Tibial nerve (tissue), 4 donors: Measurements from ENCODE around the gene IST1. TPM values are rescaled to one million over a fixed set of nuclear protein-coding genes. Genes with fewer than 3 reads are reported as not detected.

ENCODE experiments used
- DNase-seq, 2 donors: peaks; one replicate each; pipeline ENCODE4 v3.0.0-alpha.2; 2019; ENCODE audit warnings: low spot score in 2 of 2
- H3K27ac ChIP-seq, 4 donors: fragments of 200-600 bp; sonication (generic) in 3 of 4; one replicate each; pipeline ENCODE4 v1.5.1; 2017 to 2019; ENCODE audit warnings: mild to moderate bottlenecking in 1 of 4
- H3K27me3 ChIP-seq, 2 donors: fragments of 200-600 bp; sonication (generic) in 1 of 2; one replicate each; pipeline versions ENCODE4 v1.5.1 to v1.6.0; 2017 to 2019
- H3K36me3 ChIP-seq, 3 donors: fragments of 200-600 bp; sonication (generic); one replicate each; pipeline ENCODE4 v1.5.1; 2018 to 2019
- H3K4me1 ChIP-seq, 4 donors: fragments of 200-600 bp; sonication (generic) in 3 of 4; one replicate each; pipeline ENCODE4 v1.5.1; 2017 to 2019
- H3K4me3 ChIP-seq, 4 donors: fragments of 200-600 bp; sonication (generic) in 3 of 4; one replicate each; pipeline ENCODE4 v1.5.1; 2017 to 2019; ENCODE audit warnings: mild to moderate bottlenecking in 1 of 4, moderate library complexity in 1 of 4
- H3K9me3 ChIP-seq, 4 donors: fragments of 200-600 bp; sonication (generic) in 3 of 4; one replicate each; pipeline ENCODE4 v1.5.1; 2017 to 2019
- CTCF ChIP-seq, 5 experiments: fragments of 200-600 bp in 3 of 5; fragments of 450-650 bp in 2 of 5; sonication (generic) in 3 of 5; IDR thresholded peaks; one replicate each; pipeline ENCODE4 v1.5.1; 2016 to 2019; ENCODE audit warnings: antibody characterized with exemption in 5 of 5, mild to moderate bottlenecking in 3 of 5, moderate library complexity in 2 of 5
- EP300 ChIP-seq, 2 donors: sonication (generic); formaldehyde crosslinking; IDR thresholded peaks; one replicate each; pipeline ENCODE4 v1.6.1; 2017; ENCODE audit warnings: antibody characterized with exemption in 2 of 2, mild to moderate bottlenecking in 1 of 2
- POLR2A ChIP-seq, 2 donors: fragments of 450-650 bp; IDR thresholded peaks; one replicate each; pipeline ENCODE4 v1.6.1; 2017; ENCODE audit warnings: antibody characterized with exemption in 2 of 2, mild to moderate bottlenecking in 2 of 2, moderate library complexity in 2 of 2
- WGBS, 2 donors: methylation state at CpG; one replicate each; pipeline ENCODE4 v1.1.5; 2018; 5-methylcytosine and 5-hydroxymethylcytosine counted together
- total RNA-seq, 4 donors: library from RNA; depleted of rRNA; stranded (reverse); fragments of >200 nt; gene quantifications; one replicate each; pipeline ENCODE4 v1.1.0, GENCODE V29; 2016

The IST1 gene
- total RNA-seq, 4 donors from 2014 or later, result 169 to 244 (median 204) TPM

- WGBS, 2 donors, result 73 to 78% methylated on average over 9 of the region's 9 CpGs
- H3K36me3 ChIP-seq, result no peaks in the 10 kb centered on the region
- no peaks in the 10 kb centered on the region for H3K4me1 ChIP-seq
- no peak overlapping the region for H3K4me3 ChIP-seq
- H3K27ac ChIP-seq, result no peak overlapping the region
- TF ChIP-seq POLR2A (IDR thresholded peaks at IDR 0.05) (no peak), CTCF (IDR thresholded peaks at IDR 0.05) (no peak), EP300 (IDR thresholded peaks at IDR 0.05) (no peak)
- DNase-seq, result no peak
- H3K9me3 ChIP-seq, result no peaks in the 10 kb centered on the region
- no peaks in the 10 kb centered on the region for H3K27me3 ChIP-seq
Observed at GRCh38 chr16:71963125-71963875, 68.0 kb downstream of the IST1 start.

GRCh38 chr16:71965223-71965622 is 69.9 kb downstream of the IST1 start:
- DNase-seq, result no peak
- H3K27me3 ChIP-seq, result no peaks in the 10 kb centered on the region
- H3K27ac ChIP-seq, result no peak overlapping the region
- no peaks in the 10 kb centered on the region for H3K36me3 ChIP-seq
- WGBS, 2 donors, result 89 to 90% methylated on average over 4 of the region's 4 CpGs
- no peaks in the 10 kb centered on the region for H3K9me3 ChIP-seq
- TF ChIP-seq POLR2A (IDR thresholded peaks at IDR 0.05), result no peak
- no peak for TF ChIP-seq CTCF (IDR thresholded peaks at IDR 0.05)
- no peak for TF ChIP-seq EP300 (IDR thresholded peaks at IDR 0.05)
- no peaks in the 10 kb centered on the region for H3K4me1 ChIP-seq
- no peak overlapping the region for H3K4me3 ChIP-seq

GRCh38 chr16:71966932-71967331 is 71.6 kb downstream of the IST1 start:
- no peak overlapping the region for H3K4me3 ChIP-seq
- no peaks in the 10 kb centered on the region for H3K27me3 ChIP-seq
- H3K4me1 ChIP-seq, result no peaks in the 10 kb centered on the region
- WGBS, 2 donors, result 32 to 36% methylated on average over 4 of the region's 4 CpGs
- no peaks in the 10 kb centered on the region for H3K36me3 ChIP-seq
- no peak for DNase-seq
- H3K27ac ChIP-seq, result no peak overlapping the region
- no peaks in the 10 kb centered on the region for H3K9me3 ChIP-seq
- TF ChIP-seq POLR2A (IDR thresholded peaks at IDR 0.05), result no peak

- Histone ChIP-seq H3K4me1 (no peaks in the 10 kb centered on the region), H3K9me3 (no peaks in the 10 kb centered on the region), H3K36me3 (no peaks in the 10 kb centered on the region), H3K27me3 (no peaks in the 10 kb centered on the region), H3K27ac (no peak overlapping the region), H3K4me3 (no peak overlapping the region)
- WGBS, 2 donors, result 91 to 95% methylated on average over 2 of the region's 2 CpGs
- no peak for DNase-seq
- TF ChIP-seq EP300 (IDR thresholded peaks at IDR 0.05), result no peak
- TF ChIP-seq POLR2A (IDR thresholded peaks at IDR 0.05), result no peak
- TF ChIP-seq CTCF (IDR thresholded peaks at IDR 0.05), result no peak
Observed at GRCh38 chr16:71969353-71969752, 74.0 kb downstream of the IST1 start.

GRCh38 chr16:71971571-71971970 is 76.2 kb downstream of the IST1 start:
- no peak overlapping the region for H3K4me3 ChIP-seq
- H3K4me1 ChIP-seq, result no peaks in the 10 kb centered on the region
- H3K27me3 ChIP-seq, result no peaks in the 10 kb centered on the region
- no peaks in the 10 kb centered on the region for H3K36me3 ChIP-seq
- no peak for TF ChIP-seq CTCF (IDR thresholded peaks at IDR 0.05)
- TF ChIP-seq POLR2A (IDR thresholded peaks at IDR 0.05), result no peak
- TF ChIP-seq EP300 (IDR thresholded peaks at IDR 0.05), result no peak
- no peaks in the 10 kb centered on the region for H3K9me3 ChIP-seq
- no peak for DNase-seq
- no peak overlapping the region for H3K27ac ChIP-seq
- 75 to 93% methylated on average over 4 of the region's 4 CpGs for WGBS, 2 donors
